GM19099 (cell line): ENCODE data around the gene ELMO2.

ENCODE experiments used
- POLR2A ChIP-seq: IDR thresholded peaks from 3 replicates; pipeline ENCODE4 v1.6.1; 2011; ENCODE audit warnings: low read depth; ENCODE audit not compliant: insufficient read length; ENCODE audit errors: extremely low read depth

The ELMO2 gene

GRCh38 chr20:46393967-46394366, 12.4 kb downstream of the ELMO2 start:
- TF ChIP-seq POLR2A = no peak

- no peak for TF ChIP-seq POLR2A
These were observed 17.5 kb downstream of the ELMO2 start for GRCh38 chr20:46388937-46389336.

- TF ChIP-seq POLR2A = no peak
These were observed 18.1 kb downstream of the ELMO2 start for GRCh38 chr20:46388201-46388836.

GRCh38 chr20:46378412-46379009, 27.9 kb downstream of the ELMO2 start:
- no peak for TF ChIP-seq POLR2A

GRCh38 chr20:46377518-46377917, 28.9 kb downstream of the ELMO2 start:
- TF ChIP-seq POLR2A = no peak

- no peak for TF ChIP-seq POLR2A
These were observed 30.1 kb downstream of the ELMO2 start for GRCh38 chr20:46376196-46376785.

GRCh38 chr20:46375771-46376170, 30.6 kb downstream of the ELMO2 start:
- no peak for TF ChIP-seq POLR2A

GRCh38 chr20:46374383-46374782, 32.0 kb downstream of the ELMO2 start:
- no peak for TF ChIP-seq POLR2A

GRCh38 chr20:46371656-46372055, 34.8 kb downstream of the ELMO2 start:
- no peak for TF ChIP-seq POLR2A

GRCh38 chr20:46368902-46369268, 37.5 kb downstream of the ELMO2 start:
- no peak for TF ChIP-seq POLR2A

- no peak for TF ChIP-seq POLR2A
These were observed 38.2 kb downstream of the ELMO2 start for GRCh38 chr20:46367967-46368901.

GRCh38 chr20:46367234-46367633, 39.2 kb downstream of the ELMO2 start:
- TF ChIP-seq POLR2A = no peak

- no peak for TF ChIP-seq POLR2A
These were observed 39.6 kb downstream of the ELMO2 start for GRCh38 chr20:46366826-46367225.

GRCh38 chr20:46365487-46366220, 40.8 kb downstream of the ELMO2 start:
- no peak for TF ChIP-seq POLR2A
